Endothelial cell of umbilical vein (primary cell): ENCODE data around the gene CCHCR1. TPM values are rescaled to one million over a fixed set of nuclear protein-coding genes. Genes with fewer than 3 reads are reported as not detected.

Source experiments
- BruUV-seq: library from RNA; stranded (reverse); fragments of 400-500 nt; replicated peaks from 2 replicates; lab custom pipeline; 2021; lab: Mats Ljungman, UMichigan
- CTCF ChIA-PET: fragments of 300-600, 350-600 bp; sonication (Branson Sonifier 250); formaldehyde crosslinking; loops from one replicate; lab custom pipeline; 2021; ENCODE audit warnings: antibody characterized with exemption, inconsistent platforms; lab: Charles Lee
- POLR2A ChIA-PET: fragments of 300-600, 350-600 bp; sonication (Branson Sonifier 250); formaldehyde crosslinking; loops from one replicate; lab custom pipeline; 2021; ENCODE audit warnings: antibody characterized with exemption, inconsistent platforms; lab: Charles Lee
- DNase-seq: peaks from one replicate; pipeline ENCODE4 v3.0.0-alpha.2; 2011; ENCODE audit warnings: low read depth, low spot score
- FAIRE-seq: peaks from 2 replicates; lab custom pipeline; 2011; peaks lifted over from hg19 to GRCh38; lab: Jason Lieb, UNC
- H2AFZ ChIP-seq: 2 replicates; pipeline ENCODE4 v1.6.0; 2012; ENCODE audit warnings: low read depth, low read length, control low read depth, inconsistent platforms
- H3K27ac ChIP-seq: 2 replicates; pipeline ENCODE4 v1.5.1; 2011; ENCODE audit warnings: low read depth, mild to moderate bottlenecking, control low read depth, low read length, moderate library complexity; ENCODE audit not compliant: insufficient read depth
- H3K27me3 ChIP-seq, 2 experiments: 2 replicates each; pipeline versions ENCODE4 v1.6.0 to v1.6.1; 2011; ENCODE audit warnings: low read length in 2 of 2, mixed read lengths in 1 of 2; ENCODE audit not compliant: control insufficient read depth in 2 of 2, insufficient read depth in 2 of 2
- H3K36me3 ChIP-seq, 2 experiments: 2 replicates in 1 of 2; 3 replicates in 1 of 2; pipeline ENCODE4 v1.5.1; 2011; ENCODE audit warnings: low read length in 2 of 2, mild to moderate bottlenecking in 1 of 2, moderate library complexity in 1 of 2; ENCODE audit not compliant: control insufficient read depth in 2 of 2, insufficient read depth in 2 of 2; ENCODE audit errors: extremely low read depth in 1 of 2
- H3K4me1 ChIP-seq: 3 replicates; pipeline ENCODE4 v1.5.1; 2011; ENCODE audit warnings: mild to moderate bottlenecking, low read length; ENCODE audit not compliant: control insufficient read depth, insufficient read depth; ENCODE audit errors: extremely low read depth
- H3K4me2 ChIP-seq: 2 replicates; pipeline ENCODE4 v1.6.1; 2011; ENCODE audit warnings: low read length, control low read depth, mixed read lengths; ENCODE audit not compliant: insufficient read depth
- H3K4me3 ChIP-seq, 3 experiments: fragments of 200-600 bp in 1 of 3; sonication (generic), shearing (Covaris generic) in 1 of 3; replicated peaks in 1 of 3; 2 replicates each; pipeline ENCODE4 v1.5.1; 2011 to 2016; ENCODE audit warnings: control low read depth in 3 of 3, low read length in 3 of 3, mild to moderate bottlenecking in 2 of 3, inconsistent platforms in 1 of 3, low read depth in 1 of 3, moderate library complexity in 1 of 3; ENCODE audit not compliant: insufficient read depth in 1 of 3
- H3K79me2 ChIP-seq: 2 replicates; pipeline ENCODE4 v1.6.0; 2012; ENCODE audit warnings: low read length, inconsistent platforms; ENCODE audit not compliant: control insufficient read depth, insufficient read depth
- H3K9ac ChIP-seq: replicated peaks from 2 replicates; pipeline ENCODE3; 2011; ENCODE audit warnings: low read length, control low read depth; ENCODE audit not compliant: insufficient read depth; ENCODE audit errors: extremely low read depth
- H3K9me1 ChIP-seq: replicated peaks from 3 replicates; pipeline ENCODE4 v1.6.0; 2011; ENCODE audit warnings: mild to moderate bottlenecking, low read length; ENCODE audit not compliant: control insufficient read depth, insufficient read depth; ENCODE audit errors: extremely low read depth
- H3K9me3 ChIP-seq: replicated peaks from 2 replicates; pipeline ENCODE4 v1.5.1; 2012; ENCODE audit warnings: low read length, inconsistent platforms; ENCODE audit not compliant: control insufficient read depth, insufficient read depth
- H4K20me1 ChIP-seq: replicated peaks from 2 replicates; pipeline ENCODE3; 2011; ENCODE audit warnings: mild to moderate bottlenecking, low read length; ENCODE audit not compliant: control insufficient read depth, insufficient read depth; ENCODE audit errors: extremely low read depth
- EZH2 ChIP-seq: IDR thresholded peaks from 2 replicates; pipeline ENCODE4 v1.6.1; 2012; ENCODE audit warnings: borderline replicate concordance, low read depth, mild to moderate bottlenecking, moderate library complexity, low read length, inconsistent platforms; ENCODE audit not compliant: severe bottlenecking
- FOS ChIP-seq: IDR thresholded peaks from 2 replicates; pipeline ENCODE4 v1.6.1; 2011; ENCODE audit warnings: mild to moderate bottlenecking, low read length, moderate library complexity, borderline replicate concordance; ENCODE audit not compliant: insufficient read depth
- GATA2 ChIP-seq: IDR thresholded peaks from 2 replicates; pipeline ENCODE4 v1.7.0; 2011; ENCODE audit warnings: low read depth, mild to moderate bottlenecking, moderate library complexity, mixed read lengths, low read length; ENCODE audit not compliant: insufficient read length, insufficient read depth
- JUN ChIP-seq: IDR thresholded peaks from 2 replicates; pipeline ENCODE4 v1.6.1; 2011; ENCODE audit warnings: borderline replicate concordance, low read depth; ENCODE audit not compliant: insufficient read length, insufficient read depth
- MYC ChIP-seq: IDR thresholded peaks from one replicate; pipeline ENCODE4 v1.6.1; 2011; ENCODE audit warnings: mild to moderate bottlenecking, low read depth, low read length
- POLR2A ChIP-seq: IDR thresholded peaks from 2 replicates; pipeline ENCODE4 v1.6.1; 2012; ENCODE audit warnings: low read depth, mild to moderate bottlenecking, control low read depth, low read length
- POLR2AphosphoS5 ChIP-seq: IDR thresholded peaks from 2 replicates; pipeline ENCODE4 v1.6.1; 2012; ENCODE audit warnings: low read depth, mild to moderate bottlenecking, control low read depth, low read length, moderate library complexity; ENCODE audit not compliant: insufficient read depth
- dilution Hi-C: fragments of 300-500 bp; cut with MboI; formaldehyde crosslinking; loops from one replicate; pipeline ENCODE4 v1.15.0; 2019; ENCODE audit warnings: low sequenced_read_pairs; ENCODE audit not compliant: extremely low pct_ligation_motif_present
- intact Hi-C: fragments of 100-400 bp; cut with micrococcal nuclease; formaldehyde crosslinking; loops from one replicate; pipeline ENCODE4 v1.10.0; 2022
- polyA plus RNA-seq, 4 experiments: library from polyadenylated mRNA; depleted of rRNA in 3 of 4; stranded (reverse) in 3 of 4; unstranded in 1 of 4; fragments of >200 nt; gene quantifications; 2 replicates each; pipeline versions ENCODE4 v1.2.1 to v1.2.3, GENCODE V29; 2011 to 2012; ENCODE audit warnings: missing spikeins in 1 of 4
- total RNA-seq: library from RNA; stranded (reverse); gene quantifications from 2 replicates; pipeline ENCODE4 v1.2.3, GENCODE V29; 2021
- TF ChIP-seq, protein P1 (sequence below): IDR thresholded peaks from 2 replicates; pipeline ENCODE4 v1.6.1; 2011; ENCODE audit not compliant: insufficient read depth, insufficient read length
- TF ChIP-seq, protein P2 (sequence below), 2 donors: IDR thresholded peaks; 1 replicate in 1 of 2; 2 replicates in 1 of 2; pipeline ENCODE4 v1.5.1; 2011; ENCODE audit warnings: low read length in 2 of 2, mild to moderate bottlenecking in 2 of 2, moderate library complexity in 2 of 2, control low read depth in 1 of 2, inconsistent platforms in 1 of 2, low read depth in 1 of 2; ENCODE audit not compliant: insufficient read depth in 1 of 2; ENCODE audit errors: extremely low read depth in 1 of 2

Gene CCHCR1
- total and polyA plus RNA-seq, 2 donors (not counting 3 experiments of a cell fraction or from before 2014, with no cell fraction given): 12.8 to 23.2 TPM

DNA sequence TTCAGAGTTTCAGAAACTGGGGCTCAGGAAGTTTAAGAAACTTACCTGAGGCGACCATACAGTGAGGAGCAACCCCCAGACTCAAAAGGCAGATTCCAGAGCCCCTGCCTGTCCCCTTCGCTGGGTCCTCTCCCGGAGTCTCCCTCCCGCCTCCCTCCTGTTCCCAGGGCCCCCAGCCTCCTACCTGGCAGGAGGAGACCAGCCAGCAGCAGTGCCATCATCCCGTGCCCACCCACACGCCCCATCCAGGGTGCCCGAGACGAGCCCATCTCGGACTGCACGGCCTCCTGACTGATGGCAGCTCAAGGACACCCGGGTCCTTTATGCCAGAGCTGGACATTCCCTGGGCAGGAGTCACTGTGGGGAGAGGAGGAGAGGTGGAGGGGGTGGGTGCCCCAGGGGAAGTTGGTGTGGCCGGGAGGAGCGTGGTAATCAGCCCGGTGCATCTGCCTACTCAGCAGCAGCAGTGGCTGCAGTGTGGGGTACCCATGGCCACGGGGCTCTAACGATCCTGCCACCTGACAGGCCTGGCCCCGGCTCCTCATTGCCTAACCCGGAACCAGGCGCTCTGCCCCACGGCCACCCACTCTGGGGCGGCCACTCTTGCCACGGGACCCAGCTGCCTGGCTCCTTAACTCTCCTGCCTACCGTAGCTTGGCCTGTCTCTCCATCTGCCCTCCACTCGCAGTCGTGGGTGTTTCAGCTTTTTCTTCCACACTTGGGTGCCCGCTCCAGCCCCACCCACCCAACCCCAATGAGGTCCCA, 37.3 kb downstream of the CCHCR1 start, which contains the start of gene CDSN:
Gene CDSN (minus strand): TSS at position 296 of the 765 bp plus-strand sequence. CDS start 27 bp downstream, at position 269.
- intact Hi-C loops: no loop called here
- no TSS peak for BruUV-seq
- no peaks in the 10 kb centered on the region for H3K9me3 ChIP-seq
- TF ChIP-seq, protein P1, sequence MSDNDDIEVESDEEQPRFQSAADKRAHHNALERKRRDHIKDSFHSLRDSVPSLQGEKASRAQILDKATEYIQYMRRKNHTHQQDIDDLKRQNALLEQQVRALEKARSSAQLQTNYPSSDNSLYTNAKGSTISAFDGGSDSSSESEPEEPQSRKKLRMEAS: no peak
- TF ChIP-seq POLR2AphosphoS5 (no peak), POLR2A (no peak), EZH2 (no peak), MYC (no peak), GATA2 (no peak), JUN (no peak), FOS (no peak)
- TF ChIP-seq, protein P2, sequence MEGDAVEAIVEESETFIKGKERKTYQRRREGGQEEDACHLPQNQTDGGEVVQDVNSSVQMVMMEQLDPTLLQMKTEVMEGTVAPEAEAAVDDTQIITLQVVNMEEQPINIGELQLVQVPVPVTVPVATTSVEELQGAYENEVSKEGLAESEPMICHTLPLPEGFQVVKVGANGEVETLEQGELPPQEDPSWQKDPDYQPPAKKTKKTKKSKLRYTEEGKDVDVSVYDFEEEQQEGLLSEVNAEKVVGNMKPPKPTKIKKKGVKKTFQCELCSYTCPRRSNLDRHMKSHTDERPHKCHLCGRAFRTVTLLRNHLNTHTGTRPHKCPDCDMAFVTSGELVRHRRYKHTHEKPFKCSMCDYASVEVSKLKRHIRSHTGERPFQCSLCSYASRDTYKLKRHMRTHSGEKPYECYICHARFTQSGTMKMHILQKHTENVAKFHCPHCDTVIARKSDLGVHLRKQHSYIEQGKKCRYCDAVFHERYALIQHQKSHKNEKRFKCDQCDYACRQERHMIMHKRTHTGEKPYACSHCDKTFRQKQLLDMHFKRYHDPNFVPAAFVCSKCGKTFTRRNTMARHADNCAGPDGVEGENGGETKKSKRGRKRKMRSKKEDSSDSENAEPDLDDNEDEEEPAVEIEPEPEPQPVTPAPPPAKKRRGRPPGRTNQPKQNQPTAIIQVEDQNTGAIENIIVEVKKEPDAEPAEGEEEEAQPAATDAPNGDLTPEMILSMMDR (IDR thresholded peaks at IDR 0.05; ENCODE audit: extremely low read depth in 1 of 2, insufficient read depth in 1 of 2, low read depth in 1 of 2, low read length in 2 of 2): no peak
- H3K36me3 ChIP-seq: no peaks in the 10 kb centered on the region
- no peak within 1 kb of the TSS for H3K9ac ChIP-seq
- no peaks in the 10 kb centered on the region for H3K9me1 ChIP-seq
- ChIA-PET POLR2A (no interaction called here), CTCF (interaction anchor here (8.2 kb wide), 1 partner anchor 33 kb away, joined by 102 read pairs; no protein-coding TSS in a partner anchor)
- no peak within 1 kb of the TSS for H3K4me2 ChIP-seq
- FAIRE-seq (no peak), DNase-seq (no peak)
- H3K27me3 ChIP-seq: no peaks in the 10 kb centered on the region
- no peaks in the 10 kb centered on the region for H3K79me2 ChIP-seq
- H3K27ac ChIP-seq: no peak within 1 kb of the TSS
- no peak within 1 kb of the TSS for H3K4me3 ChIP-seq
- H2AFZ ChIP-seq: no peak within 1 kb of the TSS
- H3K4me1 ChIP-seq: peaks cover 39% of the 10 kb centered on the region
- H4K20me1 ChIP-seq: no peaks in the 10 kb centered on the region
- dilution Hi-C loops: no loop called here
